ENCODE data around the gene CAPRIN1.

The CAPRIN1 gene

DNA sequence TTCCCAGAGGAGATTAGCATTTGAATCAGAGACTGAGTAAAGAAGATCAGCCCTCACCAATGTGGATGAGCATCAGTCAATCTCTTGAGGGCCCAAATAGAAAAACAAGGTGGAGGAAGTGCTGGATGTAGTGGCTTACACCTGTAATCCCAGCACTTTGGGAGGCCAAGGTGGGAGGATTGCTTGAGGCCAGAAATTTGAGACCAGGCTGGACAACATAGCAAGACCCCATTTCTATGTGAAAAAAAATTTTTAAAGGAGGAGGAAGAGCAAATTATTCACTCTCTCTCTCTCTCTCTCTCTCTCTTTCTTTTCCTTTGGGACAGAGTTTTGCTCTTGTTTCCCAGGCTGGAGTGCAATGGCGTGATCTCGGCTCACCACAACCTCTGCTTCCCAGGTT is 18.1 kb upstream of the CAPRIN1 start:
- TF ChIP-seq, protein P1, sequence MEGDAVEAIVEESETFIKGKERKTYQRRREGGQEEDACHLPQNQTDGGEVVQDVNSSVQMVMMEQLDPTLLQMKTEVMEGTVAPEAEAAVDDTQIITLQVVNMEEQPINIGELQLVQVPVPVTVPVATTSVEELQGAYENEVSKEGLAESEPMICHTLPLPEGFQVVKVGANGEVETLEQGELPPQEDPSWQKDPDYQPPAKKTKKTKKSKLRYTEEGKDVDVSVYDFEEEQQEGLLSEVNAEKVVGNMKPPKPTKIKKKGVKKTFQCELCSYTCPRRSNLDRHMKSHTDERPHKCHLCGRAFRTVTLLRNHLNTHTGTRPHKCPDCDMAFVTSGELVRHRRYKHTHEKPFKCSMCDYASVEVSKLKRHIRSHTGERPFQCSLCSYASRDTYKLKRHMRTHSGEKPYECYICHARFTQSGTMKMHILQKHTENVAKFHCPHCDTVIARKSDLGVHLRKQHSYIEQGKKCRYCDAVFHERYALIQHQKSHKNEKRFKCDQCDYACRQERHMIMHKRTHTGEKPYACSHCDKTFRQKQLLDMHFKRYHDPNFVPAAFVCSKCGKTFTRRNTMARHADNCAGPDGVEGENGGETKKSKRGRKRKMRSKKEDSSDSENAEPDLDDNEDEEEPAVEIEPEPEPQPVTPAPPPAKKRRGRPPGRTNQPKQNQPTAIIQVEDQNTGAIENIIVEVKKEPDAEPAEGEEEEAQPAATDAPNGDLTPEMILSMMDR (IDR thresholded peaks at IDR 0.05; ENCODE audit: insufficient read depth, low read length, missing control alignments) = no peak
- ChIA-PET CTCF (interaction anchor here (1.1 kb wide), 1 partner anchor 36 kb away, joined by 3 read pairs; no protein-coding TSS in a partner anchor), POLR2A (no interaction called here)
- DNase-seq (ENCODE audit: low read depth, low spot score) = no peak
- H3K4me3 ChIP-seq (ENCODE audit: low read depth, low read length) = no peak overlapping the region

DNA sequence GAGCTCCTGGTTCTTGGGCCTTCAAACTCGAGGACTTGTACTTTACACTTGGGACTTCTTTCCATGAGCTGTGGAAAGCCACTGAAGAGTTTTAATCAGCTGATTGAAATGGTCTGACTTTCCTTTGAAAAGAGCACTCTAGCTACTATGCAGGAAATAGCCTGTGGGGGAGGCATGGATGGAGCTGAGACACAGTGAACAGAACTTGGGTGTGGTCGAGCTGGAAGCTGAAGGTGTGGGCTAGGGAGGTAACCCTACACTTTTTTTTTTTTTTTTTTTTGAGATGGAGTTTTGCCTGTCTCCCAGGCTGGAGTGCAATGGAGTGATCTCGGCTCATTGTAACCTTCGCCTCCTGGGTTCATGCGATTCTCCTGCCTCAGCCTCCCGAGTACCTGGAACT is 17.5 kb upstream of the CAPRIN1 start:
- H3K4me3 ChIP-seq (ENCODE audit: low read depth, low read length) = no peak overlapping the region
- TF ChIP-seq, protein P1 (IDR thresholded peaks at IDR 0.05; ENCODE audit: insufficient read depth, low read length, missing control alignments) = no peak
- ChIA-PET CTCF (interaction anchor here (1.1 kb wide), 1 partner anchor 37 kb away, joined by 3 read pairs; no protein-coding TSS in a partner anchor), POLR2A (no interaction called here)
- no peak for DNase-seq (ENCODE audit: low read depth, low spot score)

DNA sequence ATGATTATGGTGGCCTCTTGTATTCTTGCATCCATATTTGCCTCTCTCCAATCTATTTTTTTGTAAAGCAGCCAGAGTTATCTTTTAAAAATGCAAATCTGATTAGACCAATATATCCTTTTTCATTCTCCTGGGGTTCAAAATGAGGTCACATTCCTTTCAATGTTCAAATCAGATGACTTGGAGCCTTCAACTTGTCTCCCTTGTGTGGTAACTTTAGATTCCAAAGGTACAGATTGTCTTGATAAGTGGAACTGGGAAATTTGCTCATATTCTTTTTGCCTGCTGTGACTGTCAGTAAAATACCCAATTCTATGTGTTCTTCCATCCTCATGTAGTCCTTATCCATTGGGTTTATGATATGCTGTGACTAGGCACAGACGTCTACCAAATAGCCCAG is 15.1 kb upstream of the CAPRIN1 start:
- no peak for DNase-seq (ENCODE audit: low read depth, low spot score)
- no peak overlapping the region for H3K4me3 ChIP-seq (ENCODE audit: low read depth, low read length)
- CTCF ChIA-PET = no interaction called here
- POLR2A ChIA-PET = no interaction called here
- TF ChIP-seq, protein P1 (IDR thresholded peaks at IDR 0.05; ENCODE audit: insufficient read depth, low read length, missing control alignments) = no peak

DNA sequence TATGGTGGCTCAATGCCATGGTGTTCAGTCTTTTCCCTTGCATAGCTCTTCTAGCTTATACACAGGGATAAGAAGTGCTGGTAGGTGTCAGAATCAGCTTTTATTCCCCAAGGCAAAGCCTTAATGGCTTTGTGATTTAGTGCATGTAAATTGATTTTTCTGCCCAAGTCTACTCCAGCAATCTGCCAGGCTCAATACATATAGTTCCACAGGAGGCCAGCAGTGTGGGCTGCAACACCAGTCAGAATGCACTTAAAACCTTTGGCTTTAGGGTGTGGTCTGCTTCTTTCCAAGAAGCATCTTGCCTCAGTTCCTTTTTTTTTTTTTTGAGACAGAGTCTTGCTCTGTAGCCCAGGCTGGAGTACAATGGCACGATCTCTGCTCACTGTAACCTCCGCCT is 14.5 kb upstream of the CAPRIN1 start:
- DNase-seq (ENCODE audit: low read depth, low spot score) = no peak
- CTCF ChIA-PET = interaction anchor here (1.0 kb wide), 1 partner anchor 13 kb away, joined by 3 read pairs; no protein-coding TSS in a partner anchor
- no peak overlapping the region for H3K4me3 ChIP-seq (ENCODE audit: low read depth, low read length)
- POLR2A ChIA-PET = no interaction called here
- TF ChIP-seq, protein P1 (IDR thresholded peaks at IDR 0.05; ENCODE audit: insufficient read depth, low read length, missing control alignments) = no peak

DNA sequence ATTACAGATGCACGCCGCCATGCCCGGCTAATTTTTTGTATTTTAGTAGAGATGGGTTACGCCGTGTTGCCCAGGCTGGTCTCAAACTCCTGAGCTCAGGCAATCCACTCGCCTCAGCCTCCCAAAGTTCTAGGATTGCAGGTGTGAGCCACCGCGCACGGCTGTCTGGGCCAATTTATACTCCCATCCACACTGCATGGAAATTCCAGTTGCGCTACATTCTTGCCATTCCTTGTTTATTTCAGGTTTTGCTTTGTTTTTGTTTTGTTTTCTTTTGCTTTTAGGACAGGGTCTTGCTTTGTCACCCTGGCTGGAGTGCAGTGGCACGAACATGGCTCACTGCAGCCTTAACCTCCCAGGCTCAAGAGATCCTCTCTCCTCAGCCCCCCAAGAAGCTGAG is 11.0 kb upstream of the CAPRIN1 start:
- POLR2A ChIA-PET = no interaction called here
- CTCF ChIA-PET = interaction anchor here (2.2 kb wide), 1 partner anchor 44 kb away, joined by 5 read pairs; no protein-coding TSS in a partner anchor
- TF ChIP-seq, protein P1 (IDR thresholded peaks at IDR 0.05; ENCODE audit: insufficient read depth, low read length, missing control alignments) = no peak
- no peak overlapping the region for H3K4me3 ChIP-seq (ENCODE audit: low read depth, low read length)
- DNase-seq (ENCODE audit: low read depth, low spot score) = no peak

DNA sequence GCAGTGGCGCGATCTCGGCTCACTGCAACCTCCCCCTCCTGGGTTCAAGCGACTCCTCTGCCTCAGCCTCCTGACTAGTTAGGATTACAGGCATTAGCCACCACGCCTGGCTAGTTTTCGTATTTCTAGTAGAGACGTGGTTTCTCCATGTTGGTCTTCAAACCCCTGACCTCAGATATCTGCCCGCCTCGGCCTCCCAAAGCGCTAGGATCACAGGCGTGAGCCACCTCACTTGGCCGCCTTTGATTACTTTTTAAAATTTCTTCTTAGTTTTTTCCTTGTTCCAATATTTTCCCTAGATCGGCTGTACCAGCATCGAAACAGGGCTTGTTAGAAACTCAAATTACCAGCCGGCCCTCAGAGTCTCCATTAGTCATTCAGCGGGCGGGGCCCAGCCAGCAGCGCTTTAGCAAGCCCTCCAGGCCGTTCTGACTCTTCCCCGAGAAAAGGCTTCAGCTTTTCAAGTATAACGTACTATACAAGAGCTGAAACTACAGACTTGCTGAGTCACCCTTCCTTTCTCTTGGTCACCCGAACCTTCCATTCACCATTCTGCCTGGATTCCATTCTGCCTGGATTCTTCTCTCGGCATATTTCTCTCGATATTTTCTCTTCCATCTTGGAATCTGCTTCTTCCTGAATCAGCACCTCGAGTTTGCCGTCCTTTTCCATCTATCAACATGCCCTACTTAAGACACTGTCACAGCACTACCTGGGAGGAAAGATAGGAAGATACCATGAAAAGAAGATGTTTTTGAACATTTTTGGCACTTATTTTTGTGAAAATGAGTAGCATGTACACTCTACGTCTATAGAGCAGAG is 6.7 kb upstream of the CAPRIN1 start:
- TF ChIP-seq, protein P1 (IDR thresholded peaks at IDR 0.05; ENCODE audit: insufficient read depth, low read length, missing control alignments) = no peak
- no peak overlapping the region for H3K4me3 ChIP-seq (ENCODE audit: low read depth, low read length)
- ChIA-PET CTCF (interaction anchor here (1.0 to 1.9 kb wide), 2 partner anchors 33 to 47 kb away, joined by 3 to 4 read pairs; no protein-coding TSS in a partner anchor), POLR2A (no interaction called here)
- DNase-seq (ENCODE audit: low read depth, low spot score) = no peak

Measured in AG04449 (cell line).